Epithelial cell of esophagus (primary cell): ENCODE measurements around the gene SLC10A7.

Source experiments
- DNase-seq: peaks from one replicate; pipeline ENCODE4 v3.0.0; 2010; ENCODE audit warnings: low read depth
- H3K4me3 ChIP-seq: 2 replicates; pipeline ENCODE4 v1.5.1; 2011; ENCODE audit warnings: mild to moderate bottlenecking, low read length, control low read depth
- CTCF ChIP-seq: IDR thresholded peaks from 2 replicates; pipeline ENCODE4 v1.5.1; 2011; ENCODE audit warnings: low read depth, mild to moderate bottlenecking, low read length, control low read depth, inconsistent platforms; ENCODE audit not compliant: insufficient read depth; ENCODE audit errors: missing control alignments

SLC10A7 gene

DNA sequence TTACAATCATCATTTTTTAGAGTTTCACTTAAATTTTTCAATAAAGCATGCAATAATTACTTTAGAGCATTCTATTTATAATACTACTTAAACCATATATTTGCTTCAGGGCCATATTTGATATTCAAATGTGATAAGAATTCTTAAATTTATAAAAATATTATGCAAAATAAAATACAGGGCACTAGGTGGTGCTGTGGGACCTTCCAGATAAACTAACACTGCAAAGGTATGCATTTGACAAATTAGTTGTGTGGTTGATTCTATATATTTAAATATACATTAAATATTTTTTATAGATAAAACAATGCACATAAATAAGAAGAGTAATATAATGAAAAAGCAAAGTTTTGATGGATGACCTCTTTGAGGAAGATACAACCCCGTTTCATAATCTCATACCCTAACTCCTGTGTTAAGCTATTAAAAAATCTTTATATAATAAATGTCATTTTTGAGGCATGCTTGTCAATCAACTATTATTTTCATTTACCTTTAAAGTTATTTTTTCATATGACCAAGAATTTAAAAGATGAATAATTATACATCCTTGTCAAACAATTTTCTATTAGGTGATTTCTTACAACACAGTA lies 179.0 kb downstream of the SLC10A7 start:
- no peak overlapping the region for H3K4me3 ChIP-seq
- peak; percentile 61 for DNase-seq
- TF ChIP-seq CTCF: peak; percentile 58

GRCh38 chr4:146340798-146341197 lies 180.9 kb downstream of the SLC10A7 start:
- peak; percentile 38 for TF ChIP-seq CTCF
- H3K4me3 ChIP-seq: no peak overlapping the region
- DNase-seq: peak; percentile 42

GRCh38 chr4:146338512-146338911 lies 183.2 kb downstream of the SLC10A7 start:
- TF ChIP-seq CTCF: no peak
- no peak for DNase-seq
- H3K4me3 ChIP-seq: no peak overlapping the region

DNA sequence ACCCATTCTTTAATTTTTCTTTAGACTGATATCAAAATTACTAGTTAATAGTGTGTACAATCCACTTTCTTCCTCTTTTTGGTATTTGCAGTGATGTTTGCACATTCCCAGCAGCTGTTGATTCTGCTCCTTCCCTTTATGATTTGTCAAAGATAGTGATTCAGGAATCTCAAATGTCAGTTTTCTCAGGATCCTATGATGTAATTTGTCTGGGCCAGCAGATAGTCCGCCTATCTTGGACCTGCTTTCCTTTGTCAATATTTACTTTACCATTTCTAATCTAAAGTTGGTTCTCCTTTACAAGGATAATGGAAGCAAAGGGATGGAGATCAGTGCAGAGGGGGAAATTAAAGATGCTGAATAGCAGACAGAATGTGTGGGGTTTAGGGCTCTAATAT lies 185.3 kb downstream of the SLC10A7 start:
- peak; percentile 34 for DNase-seq
- H3K4me3 ChIP-seq: no peak overlapping the region
- no peak for TF ChIP-seq CTCF

GRCh38 chr4:146335763-146336409 lies 185.9 kb downstream of the SLC10A7 start:
- no peak overlapping the region for H3K4me3 ChIP-seq
- DNase-seq: peak; percentile 82
- TF ChIP-seq CTCF: no peak

GRCh38 chr4:146334862-146335449 lies 186.8 kb downstream of the SLC10A7 start:
- no peak for TF ChIP-seq CTCF
- no peak for DNase-seq
- no peak overlapping the region for H3K4me3 ChIP-seq

DNA sequence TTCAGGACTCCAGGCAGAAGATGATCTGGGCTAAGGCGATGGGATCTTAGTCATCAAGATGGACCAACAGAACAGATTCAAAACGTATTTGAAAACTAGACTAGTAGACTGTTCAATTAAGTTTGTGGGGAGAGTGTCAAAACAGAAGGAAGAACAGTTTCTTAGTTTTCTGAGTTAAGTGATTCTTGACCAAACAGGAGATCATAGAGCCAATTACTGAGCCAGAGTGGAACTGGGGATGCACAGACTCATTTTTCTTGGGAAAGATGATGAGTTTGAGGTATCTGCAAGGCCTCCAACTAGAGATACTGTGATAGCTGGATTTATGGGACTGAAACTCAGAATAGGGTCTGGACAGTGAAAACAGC lies 187.9 kb downstream of the SLC10A7 start:
- H3K4me3 ChIP-seq: no peak overlapping the region
- DNase-seq: no peak
- no peak for TF ChIP-seq CTCF
